H1 (cell line): Measurements from ENCODE around the gene RIT2. TPM values are rescaled to one million over a fixed set of nuclear protein-coding genes. Genes with fewer than 3 reads are reported as not detected.

ENCODE experiments used
- CTCF ChIA-PET: fragments of 300-600 bp; sonication (Branson Sonifier 250); formaldehyde crosslinking; loops from one replicate; lab custom pipeline; 2021; ENCODE audit not compliant: partially characterized antibody; lab: Charles Lee
- POLR2A ChIA-PET: fragments of 300-600 bp; sonication (Branson Sonifier 250); formaldehyde crosslinking; loops from one replicate; lab custom pipeline; 2021; ENCODE audit warnings: inconsistent platforms; ENCODE audit not compliant: partially characterized antibody; lab: Charles Lee
- DNase-seq, 2 experiments: peaks; one replicate each; pipeline versions ENCODE4 v3.0.0 to v3.0.0-alpha.2; 2010 to 2022; ENCODE audit warnings: low spot score in 2 of 2, low read depth in 1 of 2, mixed read lengths in 1 of 2
- FAIRE-seq: peaks from 2 replicates; lab custom pipeline; 2011; peaks lifted over from hg19 to GRCh38; lab: Jason Lieb, UNC
- H2AFZ ChIP-seq: 2 replicates; pipeline ENCODE4 v1.8.1; 2012; ENCODE audit warnings: low read length, inconsistent platforms
- H2AK5ac ChIP-seq: 2 replicates; pipeline ENCODE4 v1.6.1; 2013; ENCODE audit warnings: low read depth, low read length
- H2BK120ac ChIP-seq: replicated peaks from 2 replicates; pipeline ENCODE3; 2013; ENCODE audit warnings: low read depth, low read length, inconsistent platforms
- H2BK12ac ChIP-seq: 2 replicates; pipeline ENCODE4 v1.6.1; 2013; ENCODE audit warnings: low read depth, low read length
- H2BK15ac ChIP-seq: 2 replicates; pipeline ENCODE4 v1.6.1; 2013; ENCODE audit warnings: low read length
- H2BK20ac ChIP-seq: 2 replicates; pipeline ENCODE4 v1.6.1; 2013; ENCODE audit warnings: low read length
- H2BK5ac ChIP-seq: 2 replicates; pipeline ENCODE4 v1.6.1; 2013; ENCODE audit warnings: low read depth, low read length
- H3K14ac ChIP-seq: 2 replicates; pipeline ENCODE4 v1.6.1; 2013; ENCODE audit warnings: inconsistent platforms; ENCODE audit not compliant: insufficient read length
- H3K18ac ChIP-seq: 2 replicates; pipeline ENCODE4 v1.6.1; 2013; ENCODE audit warnings: low read length; ENCODE audit errors: extremely low read depth
- H3K23ac ChIP-seq: 2 replicates; pipeline ENCODE4 v1.6.1; 2013; ENCODE audit warnings: inconsistent platforms; ENCODE audit not compliant: insufficient read length
- H3K23me2 ChIP-seq: 2 replicates; pipeline ENCODE4 v1.6.1; 2013; ENCODE audit warnings: low read depth, low read length
- H3K27ac ChIP-seq: 2 replicates; pipeline ENCODE4 v1.6.1; 2011; ENCODE audit warnings: low read depth, low read length, inconsistent platforms
- H3K27me3 ChIP-seq, 4 experiments: replicated peaks in 1 of 4; 1 replicate in 1 of 4; 2 replicates in 3 of 4; pipeline versions ENCODE4 v1.6.1 to v1.8.1; 2011 to 2013; ENCODE audit warnings: low read length in 3 of 4, mild to moderate bottlenecking in 3 of 4, inconsistent platforms in 2 of 4, mixed read lengths in 2 of 4, moderate library complexity in 1 of 4; ENCODE audit not compliant: control insufficient read depth in 3 of 4, insufficient read depth in 3 of 4; ENCODE audit errors: extremely low read depth in 1 of 4
- H3K36me3 ChIP-seq, 4 experiments: 2 replicates each; pipeline versions ENCODE4 v1.6.1 to v1.8.1; 2011 to 2013; ENCODE audit warnings: mild to moderate bottlenecking in 4 of 4, low read length in 3 of 4, moderate library complexity in 2 of 4, control low read depth in 1 of 4, inconsistent platforms in 1 of 4; ENCODE audit not compliant: insufficient read depth in 4 of 4, control insufficient read depth in 2 of 4
- H3K4ac ChIP-seq: replicated peaks from 2 replicates; pipeline ENCODE3; 2013; ENCODE audit warnings: low read length, low read depth, mixed read lengths, inconsistent platforms; ENCODE audit not compliant: insufficient read length
- H3K4me1 ChIP-seq, 4 experiments: replicated peaks in 1 of 4; 1 replicate in 1 of 4; 2 replicates in 3 of 4; pipeline versions ENCODE4 v1.6.1 to v1.8.1; 2011 to 2013; ENCODE audit warnings: low read length in 3 of 4, inconsistent platforms in 2 of 4, mixed read lengths in 1 of 4; ENCODE audit not compliant: insufficient read depth in 4 of 4, control insufficient read depth in 3 of 4
- H3K4me2 ChIP-seq, 2 experiments: 2 replicates each; pipeline versions ENCODE4 v1.6.1 to v1.8.1; 2011 to 2013; ENCODE audit warnings: low read depth in 2 of 2, low read length in 2 of 2, control low read depth in 1 of 2, inconsistent platforms in 1 of 2, mild to moderate bottlenecking in 1 of 2; ENCODE audit not compliant: insufficient read depth in 1 of 2
- H3K4me3 ChIP-seq, 4 experiments: fragments of 200-600, 300-600 bp in 1 of 4; sonication (generic), shearing (Covaris generic), sonication (Bioruptor Twin) in 1 of 4; 2 replicates each; pipeline versions ENCODE4 v1.5.1 to v1.8.1; 2011 to 2016; ENCODE audit warnings: low read length in 4 of 4, low read depth in 3 of 4, control low read depth in 2 of 4, inconsistent platforms in 2 of 4, mild to moderate bottlenecking in 2 of 4, mixed read lengths in 1 of 4, moderate library complexity in 1 of 4; ENCODE audit not compliant: insufficient read depth in 2 of 4; ENCODE audit errors: extremely low read depth in 1 of 4
- H3K56ac ChIP-seq: replicated peaks from 2 replicates; pipeline ENCODE3; 2013; ENCODE audit warnings: low read depth, mild to moderate bottlenecking, mixed read lengths, low read length, inconsistent platforms; ENCODE audit not compliant: insufficient read length
- H3K79me1 ChIP-seq: 2 replicates; pipeline ENCODE4 v1.6.1; 2013; ENCODE audit warnings: low read depth, low read length, control low read depth
- H3K79me2 ChIP-seq, 2 experiments: 2 replicates each; pipeline versions ENCODE4 v1.6.1 to v1.8.1; 2012 to 2013; ENCODE audit warnings: low read length in 2 of 2, mild to moderate bottlenecking in 2 of 2, inconsistent platforms in 1 of 2; ENCODE audit not compliant: insufficient read depth in 2 of 2, control insufficient read depth in 1 of 2
- H3K9ac ChIP-seq, 4 experiments: replicated peaks in 1 of 4; 1 replicate in 1 of 4; 2 replicates in 3 of 4; pipeline versions ENCODE4 v1.6.1 to v1.8.1; 2011 to 2013; ENCODE audit warnings: low read depth in 3 of 4, low read length in 3 of 4, control low read depth in 2 of 4, mild to moderate bottlenecking in 2 of 4, moderate library complexity in 2 of 4, inconsistent platforms in 1 of 4; ENCODE audit errors: extremely low read depth in 1 of 4
- H3K9me3 ChIP-seq, 2 experiments: 2 replicates each; pipeline versions ENCODE4 v1.6.1 to v1.8.1; 2012 to 2013; ENCODE audit warnings: mild to moderate bottlenecking in 2 of 2, moderate library complexity in 2 of 2, control low read depth in 1 of 2, inconsistent platforms in 1 of 2, low read depth in 1 of 2, low read length in 1 of 2, mixed read lengths in 1 of 2; ENCODE audit not compliant: insufficient read depth in 2 of 2
- H4K20me1 ChIP-seq, 2 experiments: replicated peaks in 1 of 2; 2 replicates each; pipeline versions ENCODE3 to v1.8.1; 2011 to 2013; ENCODE audit warnings: inconsistent platforms in 2 of 2, low read length in 2 of 2, mild to moderate bottlenecking in 1 of 2; ENCODE audit not compliant: insufficient read depth in 2 of 2, control insufficient read depth in 1 of 2
- H4K5ac ChIP-seq: 2 replicates; pipeline ENCODE4 v1.6.1; 2013; ENCODE audit warnings: low read length, low read depth, mixed read lengths, inconsistent platforms; ENCODE audit not compliant: insufficient read length
- H4K8ac ChIP-seq: 2 replicates; pipeline ENCODE4 v1.8.0; 2013; ENCODE audit warnings: mild to moderate bottlenecking, moderate library complexity, low read length, inconsistent platforms; ENCODE audit not compliant: insufficient read depth; ENCODE audit errors: extremely low read depth
- H4K91ac ChIP-seq: replicated peaks from 2 replicates; pipeline ENCODE3; 2013; ENCODE audit warnings: low read length, mixed read lengths, inconsistent platforms; ENCODE audit not compliant: insufficient read length
- CHD1 ChIP-seq: IDR thresholded peaks from 2 replicates; pipeline ENCODE4 v1.6.1; 2012; ENCODE audit warnings: low read depth, low read length, improper control_type of control experiment
- EGR1 ChIP-seq: IDR thresholded peaks from 2 replicates; pipeline ENCODE4 v1.6.1; 2011; ENCODE audit warnings: low read depth, low read length, borderline replicate concordance
- GTF2F1 ChIP-seq: IDR thresholded peaks from 2 replicates; pipeline ENCODE4 v1.6.1; 2012; ENCODE audit warnings: low read depth, low read length, improper control_type of control experiment, borderline replicate concordance
- HDAC2 ChIP-seq, 2 experiments: fragments of 300-600 bp in 1 of 2; sonication (generic) in 1 of 2; IDR thresholded peaks; 2 replicates each; pipeline ENCODE4 v1.6.1; 2011 to 2012; ENCODE audit warnings: low read depth in 2 of 2, low read length in 2 of 2, mild to moderate bottlenecking in 2 of 2, moderate library complexity in 2 of 2, borderline replicate concordance in 1 of 2, inconsistent platforms in 1 of 2
- HDAC6 ChIP-seq: IDR thresholded peaks from one replicate; pipeline ENCODE4 v1.7.1; 2012; ENCODE audit warnings: low read depth, mild to moderate bottlenecking, inconsistent platforms, low read length, moderate library complexity
- PHF8 ChIP-seq: fragments of 200-600 bp; sonication (generic); conservative IDR thresholded peaks from 2 replicates; pipeline ENCODE4 v1.7.1; 2012; ENCODE audit warnings: low read depth, mild to moderate bottlenecking, inconsistent platforms, low read length, moderate library complexity
- POLR2AphosphoS5 ChIP-seq: IDR thresholded peaks from 2 replicates; pipeline ENCODE4 v1.6.1; 2011; ENCODE audit warnings: low read depth, low read length
- SAP30 ChIP-seq: fragments of 300-600 bp; sonication (generic); IDR thresholded peaks from 2 replicates; pipeline ENCODE4 v1.7.1; 2012; ENCODE audit warnings: low read length, moderate library complexity, mild to moderate bottlenecking, inconsistent platforms; ENCODE audit not compliant: insufficient read depth, insufficient replicate concordance
- SIN3A ChIP-seq, 2 experiments: IDR thresholded peaks in 1 of 2; conservative IDR thresholded peaks in 1 of 2; 2 replicates each; pipeline ENCODE4 v1.6.1; 2011 to 2012; ENCODE audit warnings: low read length in 2 of 2, improper control_type of control experiment in 1 of 2, low read depth in 1 of 2, mild to moderate bottlenecking in 1 of 2
- SP4 ChIP-seq: IDR thresholded peaks from 2 replicates; pipeline ENCODE4 v1.6.1; 2012; ENCODE audit warnings: low read length, inconsistent platforms
- WGBS, 2 experiments: shearing (Covaris generic) in 1 of 2; methylation state at CpG; one replicate each; pipeline versions ENCODE4 v1.1.6 to v1.1.7; 2013 to 2015; ENCODE audit warnings: low lambda C conversion rate in 2 of 2, mixed read lengths in 2 of 2, inconsistent platforms in 1 of 2, low coverage in 1 of 2, missing lambda C conversion rate in 1 of 2; ENCODE audit not compliant: insufficient replicate concordance in 2 of 2, insufficient coverage in 1 of 2, insufficient read length in 1 of 2; ENCODE audit errors: extremely low coverage in 1 of 2, missing lambda C conversion rate in 1 of 2; 5-methylcytosine and 5-hydroxymethylcytosine counted together
- polyA plus RNA-seq, 7 experiments: library from polyadenylated mRNA; depleted of rRNA in 3 of 7; stranded (reverse) in 5 of 7; unstranded in 2 of 7; fragments of >200 nt in 5 of 7; fragments of 200-250 nt in 2 of 7; gene quantifications; 1 replicate in 5 of 7; 2 replicates in 1 of 7; 4 replicates in 1 of 7; pipeline versions ENCODE4 v1.2.1 to v1.2.3, GENCODE V29; 2011 to 2013; ENCODE audit warnings: missing spikeins in 2 of 7, mixed read lengths in 2 of 7
- total RNA-seq: library from RNA; stranded (reverse); fragmentation: NEBNext Ultra II Directional; extraction: Animal tissue kit (Norgen Biotek cat#: 25700); gene quantifications from 2 replicates; pipeline ENCODE4 v1.2.1, GENCODE V29; 2021

The RIT2 gene
- total and polyA plus RNA-seq, 2 of the 8 experiments (the other 6 are each of a cell fraction or from before 2014, with no cell fraction given), result 0.67 to 3.2 TPM

DNA sequence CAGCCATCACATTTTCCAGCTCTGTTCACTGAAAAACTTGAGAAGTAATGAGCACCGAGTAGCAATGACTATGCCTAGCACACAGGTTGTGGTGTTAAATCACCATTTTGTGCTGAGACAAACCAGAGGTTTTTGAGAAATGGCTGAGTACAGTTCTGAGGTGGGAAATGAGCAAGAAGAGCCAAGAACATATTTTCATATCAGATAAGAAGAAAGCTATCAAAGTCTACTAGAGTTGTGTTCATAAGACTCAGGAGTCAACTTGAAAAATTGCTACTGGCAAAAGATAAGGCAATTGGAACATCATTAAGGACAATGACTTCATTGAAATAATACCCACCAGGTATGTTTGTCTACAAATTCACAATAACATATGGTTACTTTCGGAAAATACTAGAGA, 108.1 kb downstream of the RIT2 start:
- H3K56ac ChIP-seq, result no peak overlapping the region
- no peak overlapping the region for H4K8ac ChIP-seq
- 0 out of 2 replicates have a peak overlapping the region, but pooled peaks have one; percentile 58 for H2AFZ ChIP-seq
- peaks cover 0 to 6% (median 3%) of the 10 kb centered on the region in 4 experiments; a peak in 3 of 7 replicates for H3K4me1 ChIP-seq
- no peaks in the 10 kb centered on the region for H3K79me1 ChIP-seq
- no peaks in the 10 kb centered on the region for H3K9me3 ChIP-seq
- H3K4ac ChIP-seq, result no peak overlapping the region
- no peak overlapping the region for H2AK5ac ChIP-seq
- no peak overlapping the region for H2BK12ac ChIP-seq
- no peak for DNase-seq
- no peak for TF ChIP-seq SP4
- TF ChIP-seq CHD1, result no peak
- TF ChIP-seq POLR2AphosphoS5, result no peak
- TF ChIP-seq PHF8, result no peak
- TF ChIP-seq EGR1, result no peak
- TF ChIP-seq HDAC6, result no peak
- no peak for TF ChIP-seq GTF2F1
- TF ChIP-seq SIN3A (conservative IDR thresholded peaks at IDR 0.05 in 1 of 2, IDR thresholded peaks at IDR 0.05 in 1 of 2; ENCODE audit: low read depth in 1 of 2, low read length in 2 of 2), result no peak
- no peak for TF ChIP-seq SAP30
- TF ChIP-seq HDAC2 (IDR thresholded peaks at IDR 0.05; ENCODE audit: borderline replicate concordance in 1 of 2, low read depth in 2 of 2, low read length in 2 of 2), result no peak
- no peaks in the 10 kb centered on the region for H4K20me1 ChIP-seq
- no peak overlapping the region for H2BK20ac ChIP-seq
- no peak overlapping the region for H3K14ac ChIP-seq
- H3K9ac ChIP-seq, result no peak overlapping the region
- WGBS, 2 experiments, result 92% methylated on average over 2 of the region's 2 CpGs; no CpG with 5 or more reads in 1 of the 2 experiments
- H2BK5ac ChIP-seq, result no peak overlapping the region
- H3K79me2 ChIP-seq, result no peaks in the 10 kb centered on the region
- FAIRE-seq, result no peak
- POLR2A ChIA-PET, result interaction anchor here (0.6 kb wide), 1 partner anchor 32 kb away, joined by 3 read pairs; no protein-coding TSS in a partner anchor
- no peak overlapping the region for H3K4me3 ChIP-seq
- no peak overlapping the region for H2BK120ac ChIP-seq
- H3K27me3 ChIP-seq, result no peaks in the 10 kb centered on the region
- no peak overlapping the region for H3K23ac ChIP-seq
- no peaks in the 10 kb centered on the region for H3K36me3 ChIP-seq
- no peak overlapping the region for H3K18ac ChIP-seq
- CTCF ChIA-PET, result interaction anchor here (0.6 kb wide), 1 partner anchor 201 kb away, joined by 3 read pairs; no protein-coding TSS in a partner anchor
- H4K91ac ChIP-seq, result no peak overlapping the region
- H2BK15ac ChIP-seq, result no peak overlapping the region
- no peak overlapping the region for H4K5ac ChIP-seq
- H3K23me2 ChIP-seq, result no peaks in the 10 kb centered on the region; the same call in 1 of the 2 replicates
- H3K27ac ChIP-seq, result no peak overlapping the region
- H3K4me2 ChIP-seq, result no peak overlapping the region
